Lower leg skin (tissue), 3 donors: ENCODE data around the gene NPHP3.

Experiments
- CTCF ChIP-seq, 3 donors: fragments of 450-650 bp; IDR thresholded peaks; one replicate each; pipeline ENCODE4 v1.5.1; 2016; ENCODE audit warnings: antibody characterized with exemption in 3 of 3, mild to moderate bottlenecking in 3 of 3, moderate library complexity in 2 of 3
- POLR2A ChIP-seq, 2 donors: fragments of 450-650 bp; IDR thresholded peaks; one replicate each; pipeline ENCODE4 v1.6.1; 2016 to 2017; ENCODE audit warnings: antibody characterized with exemption in 2 of 2, mild to moderate bottlenecking in 1 of 2, moderate library complexity in 1 of 2

GRCh38 chr3:132713977-132714727 is 8.1 kb downstream of the NPHP3 start:
- TF ChIP-seq CTCF (IDR thresholded peaks at IDR 0.05) (no peak), POLR2A (IDR thresholded peaks at IDR 0.05) (no peak)
